Myocyte (in vitro differentiated cells): ENCODE data around the gene ISCA2. TPM values are rescaled to one million over a fixed set of nuclear protein-coding genes. Genes with fewer than 3 reads are reported as not detected.

Source experiments
- DNase-seq: peaks from one replicate; pipeline ENCODE4 v3.0.0-alpha.2; 2012; ENCODE audit warnings: low read depth
- polyA plus RNA-seq: library from polyadenylated mRNA; unstranded; fragments of >200 nt; gene quantifications from one replicate; pipeline ENCODE4 v1.2.1, GENCODE V29; 2012; ENCODE audit warnings: missing spikeins
- total RNA-seq: library from RNA; depleted of rRNA; stranded (reverse); fragments of >200 nt; gene quantifications from 2 replicates; pipeline ENCODE4 v1.2.3, GENCODE V29; 2014

Gene ISCA2
- 14.6 and 27.0 TPM in 2 replicates for total RNA-seq
- polyA plus RNA-seq, result 19.1 TPM

GRCh38 chr14:74493343-74494261 lies at the start of gene ISCA2:
Gene ISCA2 (plus strand): TSS chr14:74493765. CDS start chr14:74493775, 10 bp downstream.
- DNase-seq, result peak; percentile 99

- no peak for DNase-seq
These were observed 48.7 kb upstream of the ISCA2 start for GRCh38 chr14:74444866-74445265.

GRCh38 chr14:74454397-74454796 lies 39.2 kb upstream of the ISCA2 start:
- DNase-seq, result peak; percentile 26

- peak; percentile 20 for DNase-seq
These were observed 36.6 kb upstream of the ISCA2 start for GRCh38 chr14:74456684-74457564.

GRCh38 chr14:74457565-74457895 lies 36.0 kb upstream of the ISCA2 start:
- no peak for DNase-seq

- DNase-seq, result peak; percentile 74
These were observed 34.1 kb upstream of the ISCA2 start for GRCh38 chr14:74459289-74459946.

GRCh38 chr14:74459976-74460375 lies 33.6 kb upstream of the ISCA2 start:
- DNase-seq, result no peak

GRCh38 chr14:74462993-74463392 lies 30.6 kb upstream of the ISCA2 start:
- DNase-seq, result no peak

GRCh38 chr14:74463697-74464096 lies 29.9 kb upstream of the ISCA2 start:
- DNase-seq, result no peak

- DNase-seq, result no peak
These were observed 28.8 kb upstream of the ISCA2 start for GRCh38 chr14:74464785-74465184.

GRCh38 chr14:74465335-74465734 lies 28.2 kb upstream of the ISCA2 start:
- no peak for DNase-seq

- no peak for DNase-seq
These were observed 25.1 kb upstream of the ISCA2 start for GRCh38 chr14:74468513-74468912.

GRCh38 chr14:74469548-74470518 lies 23.7 kb upstream of the ISCA2 start:
- no peak for DNase-seq

GRCh38 chr14:74472601-74473000 lies 21.0 kb upstream of the ISCA2 start:
- DNase-seq, result no peak

- peak; percentile 76 for DNase-seq
These were observed 19.2 kb upstream of the ISCA2 start for GRCh38 chr14:74474376-74474775.

GRCh38 chr14:74475678-74476077 lies 17.9 kb upstream of the ISCA2 start:
- DNase-seq, result peak; percentile 41

GRCh38 chr14:74476107-74476506 lies 17.5 kb upstream of the ISCA2 start:
- no peak for DNase-seq

GRCh38 chr14:74476607-74477006 lies 17.0 kb upstream of the ISCA2 start:
- no peak for DNase-seq

GRCh38 chr14:74478996-74479635 lies 14.4 kb upstream of the ISCA2 start:
- peak; percentile 23 for DNase-seq

- DNase-seq, result no peak
These were observed 13.5 kb upstream of the ISCA2 start for GRCh38 chr14:74480046-74480445.
